BLaER1 (cell line): ENCODE measurements around the gene MCCD1.
A peak's percentile ranks its signal among the peaks of the same experiment; 100 is the strongest.
"Not testable (repeated sequence)": the region's sequence is repeated elsewhere in the genome, so short reads cannot be mapped to it uniquely, and the experiment has no call there.

Experiments used
- H3K27ac ChIP-seq: shearing (Covaris generic); formaldehyde crosslinking; 2 replicates; pipeline ENCODE4 v1.8.1; 2022
- H3K27me3 ChIP-seq: shearing (Covaris generic); formaldehyde crosslinking; 2 replicates; pipeline ENCODE4 v1.8.1; 2022
- H3K36me3 ChIP-seq: shearing (Covaris generic); formaldehyde crosslinking; 2 replicates; pipeline ENCODE4 v1.8.1; 2022
- H3K4me1 ChIP-seq: shearing (Covaris generic); formaldehyde crosslinking; 2 replicates; pipeline ENCODE4 v1.8.1; 2022
- H3K4me2 ChIP-seq: shearing (Covaris generic); formaldehyde crosslinking; 2 replicates; pipeline ENCODE4 v1.8.1; 2022
- H3K4me3 ChIP-seq: shearing (Covaris generic); formaldehyde crosslinking; 2 replicates; pipeline ENCODE4 v1.8.1; 2022
- H3K9ac ChIP-seq: shearing (Covaris generic); formaldehyde crosslinking; 2 replicates; pipeline ENCODE4 v1.8.1; 2022
- H3K9me3 ChIP-seq: shearing (Covaris generic); formaldehyde crosslinking; 2 replicates; pipeline ENCODE4 v1.8.1; 2022
- H4K20me1 ChIP-seq: shearing (Covaris generic); formaldehyde crosslinking; 2 replicates; pipeline ENCODE4 v1.8.1; 2022
- Cebpa-rat ChIP-seq: shearing (Covaris generic); IDR thresholded peaks from 2 replicates; pipeline ENCODE4 v1.8.1; 2022

Gene MCCD1

GRCh38 chr6:31490115-31490873, 38.5 kb upstream of the MCCD1 start:
- Histone ChIP-seq H4K20me1 (no peaks in the 10 kb centered on the region), H3K9me3 (no peaks in the 10 kb centered on the region), H3K4me3 (no peak overlapping the region), H3K4me2 (no peak overlapping the region), H3K27me3 (no peaks in the 10 kb centered on the region), H3K27ac (no peak overlapping the region), H3K36me3 (peaks cover 8% of the 10 kb centered on the region; the same call in 1 of the 2 replicates), H3K4me1 (peaks cover 41% of the 10 kb centered on the region), H3K9ac (no peak overlapping the region)
- no peak for TF ChIP-seq Cebpa-rat

- H3K27ac ChIP-seq: peak overlapping the region; percentile 92
- peak overlapping the region; percentile 99 for H3K4me2 ChIP-seq
- H3K4me3 ChIP-seq: peak overlapping the region; percentile 92
- peaks cover 54% of the 10 kb centered on the region for H3K4me1 ChIP-seq
- peaks cover 14% of the 10 kb centered on the region; the same call in 1 of the 2 replicates for H4K20me1 ChIP-seq
- not testable (repeated sequence) for H3K9me3 ChIP-seq, H3K27me3 ChIP-seq, H3K36me3 ChIP-seq
- H3K9ac ChIP-seq: peak overlapping the region; percentile 92
Observed at GRCh38 chr6:31493550-31493874, 35.2 kb upstream of the MCCD1 start.

GRCh38 chr6:31493875-31494694, 34.7 kb upstream of the MCCD1 start:
- H3K36me3 ChIP-seq: no peaks in the 10 kb centered on the region
- peaks cover 60% of the 10 kb centered on the region for H3K4me1 ChIP-seq
- H3K27me3 ChIP-seq: no peaks in the 10 kb centered on the region
- H3K27ac ChIP-seq: peak overlapping the region; percentile 92
- no peaks in the 10 kb centered on the region for H3K9me3 ChIP-seq
- H3K9ac ChIP-seq: peak overlapping the region; percentile 92
- peak overlapping the region; percentile 92 for H3K4me3 ChIP-seq
- peaks cover 19% of the 10 kb centered on the region for H4K20me1 ChIP-seq
- peak overlapping the region; percentile 99 for H3K4me2 ChIP-seq
- TF ChIP-seq Cebpa-rat: no peak

- no peak for TF ChIP-seq Cebpa-rat
- Histone ChIP-seq H3K9ac (peak overlapping the region; percentile 92), H3K27ac (peak overlapping the region; percentile 92)
Observed at GRCh38 chr6:31495580-31495979, 33.2 kb upstream of the MCCD1 start.

GRCh38 chr6:31496826-31497225, 31.9 kb upstream of the MCCD1 start:
- Histone ChIP-seq H3K9ac (peak overlapping the region; percentile 76; the same call in 1 of the 2 replicates), H3K4me1 (peaks cover 50% of the 10 kb centered on the region), H4K20me1 (peaks cover 35% of the 10 kb centered on the region), H3K4me3 (peak overlapping the region; percentile 72), H3K4me2 (peak overlapping the region; percentile 99)
- H3K9me3 ChIP-seq, H3K27ac ChIP-seq, H3K27me3 ChIP-seq, H3K36me3 ChIP-seq: not testable (repeated sequence)

More at GRCh38 chr6:31495580-31495979, 33.2 kb upstream of the MCCD1 start:
- peaks cover 28% of the 10 kb centered on the region for H4K20me1 ChIP-seq
- 0 out of 2 replicates have a peak, but pooled peaks cover under 1% of the 10 kb centered on the region for H3K9me3 ChIP-seq
- H3K4me1 ChIP-seq: peaks cover 63% of the 10 kb centered on the region
- peak overlapping the region; percentile 92 for H3K4me3 ChIP-seq
- no peaks in the 10 kb centered on the region for H3K36me3 ChIP-seq
- no peaks in the 10 kb centered on the region for H3K27me3 ChIP-seq
- peak overlapping the region; percentile 99 for H3K4me2 ChIP-seq

GRCh38 chr6:31497531-31498476, 31.0 kb upstream of the MCCD1 start, which contains the start of gene MICB:
Gene MICB (plus strand): TSS chr6:31498145. CDS start chr6:31498194, 49 bp downstream.
- H3K36me3 ChIP-seq: peaks cover 5% of the 10 kb centered on the region; the same call in 1 of the 2 replicates
- H3K9ac ChIP-seq: peak within 1 kb of the TSS; percentile 76
- no peaks in the 10 kb centered on the region for H3K27me3 ChIP-seq
- H3K4me1 ChIP-seq: peaks cover 40% of the 10 kb centered on the region
- H4K20me1 ChIP-seq: peaks cover 45% of the 10 kb centered on the region
- H3K4me2 ChIP-seq: peak within 1 kb of the TSS; percentile 99
- TF ChIP-seq Cebpa-rat: no peak
- peaks cover 4% of the 10 kb centered on the region; the same call in 1 of the 2 replicates for H3K9me3 ChIP-seq
- H3K4me3 ChIP-seq: peak within 1 kb of the TSS; percentile 72
- peak within 1 kb of the TSS; percentile 71 for H3K27ac ChIP-seq

GRCh38 chr6:31498748-31499147, 30.0 kb upstream of the MCCD1 start:
- Histone ChIP-seq H4K20me1 (peaks cover 54% of the 10 kb centered on the region), H3K4me1 (peaks cover 32% of the 10 kb centered on the region), H3K27me3 (no peaks in the 10 kb centered on the region), H3K36me3 (peaks cover 5% of the 10 kb centered on the region; the same call in 1 of the 2 replicates), H3K4me2 (peak overlapping the region; percentile 61), H3K4me3 (0 out of 2 replicates have a peak overlapping the region, but pooled peaks have one; percentile 72), H3K9me3 (peaks cover 4% of the 10 kb centered on the region; the same call in 1 of the 2 replicates), H3K9ac (peak overlapping the region; percentile 34; the same call in 1 of the 2 replicates), H3K27ac (no peak overlapping the region)
- no peak for TF ChIP-seq Cebpa-rat

GRCh38 chr6:31499648-31500047, 29.1 kb upstream of the MCCD1 start:
- H3K9me3 ChIP-seq, H3K27ac ChIP-seq, H3K4me3 ChIP-seq, H3K9ac ChIP-seq, H3K27me3 ChIP-seq, H3K36me3 ChIP-seq: not testable (repeated sequence)
- peak overlapping the region; percentile 61; the same call in 1 of the 2 replicates for H3K4me2 ChIP-seq
- H4K20me1 ChIP-seq: peaks cover 61% of the 10 kb centered on the region
- H3K4me1 ChIP-seq: peaks cover 32% of the 10 kb centered on the region

- H3K9ac ChIP-seq: no peak overlapping the region
- no peak overlapping the region for H3K4me2 ChIP-seq
- H3K27me3 ChIP-seq: no peaks in the 10 kb centered on the region
- no peak overlapping the region for H3K4me3 ChIP-seq
- TF ChIP-seq Cebpa-rat: no peak
- peaks cover 33% of the 10 kb centered on the region for H3K36me3 ChIP-seq
- no peak overlapping the region for H3K27ac ChIP-seq
- peaks cover 4% of the 10 kb centered on the region; the same call in 1 of the 2 replicates for H3K9me3 ChIP-seq
- peaks cover 78% of the 10 kb centered on the region for H4K20me1 ChIP-seq
- H3K4me1 ChIP-seq: peaks cover 10% of the 10 kb centered on the region
Observed at GRCh38 chr6:31502586-31502985, 26.2 kb upstream of the MCCD1 start.

- not testable (repeated sequence) for H3K27me3 ChIP-seq, H3K27ac ChIP-seq, H3K4me3 ChIP-seq, H3K9me3 ChIP-seq, H3K9ac ChIP-seq, H3K4me1 ChIP-seq, H3K4me2 ChIP-seq
- peaks cover 37% of the 10 kb centered on the region for H4K20me1 ChIP-seq
- peaks cover 78% of the 10 kb centered on the region for H3K36me3 ChIP-seq
Observed at GRCh38 chr6:31509036-31509435, 19.7 kb upstream of the MCCD1 start.
